IMR-90 (cell line): ENCODE data around the gene PSEN2. TPM values are rescaled to one million over a fixed set of nuclear protein-coding genes. Genes with fewer than 3 reads are reported as not detected.

Source experiments
- ATAC-seq: fragments of 200-7000 bp; cut with Tn5 transposase; 2 replicates; pipeline ENCODE4 v1.9.1; 2020; ENCODE audit warnings: low read depth, mild to moderate bottlenecking, moderate library complexity
- BruUV-seq: library from RNA; stranded (reverse); fragments of 400-500 nt; replicated peaks from 2 replicates; lab custom pipeline; 2021; lab: Mats Ljungman, UMichigan
- CTCF ChIA-PET: fragments of 300-600 bp; formaldehyde crosslinking; extraction: SDS; loops from one replicate; lab custom pipeline; 2021; ENCODE audit warnings: antibody characterized with exemption; lab: Yijun Ruan, JAX
- POLR2A ChIA-PET: fragments of 300-600 bp; sonication (Branson Sonifier 250); formaldehyde crosslinking; loops from one replicate; lab custom pipeline; 2022; ENCODE audit warnings: antibody characterized with exemption; ENCODE audit not compliant: unreplicated experiment; lab: Charles Lee
- DNase-seq: peaks from one replicate; pipeline ENCODE4 v3.0.0; 2013
- H2AFZ ChIP-seq: replicated peaks from 2 replicates; pipeline ENCODE3; 2013; ENCODE audit warnings: low read length, mild to moderate bottlenecking; ENCODE audit not compliant: poor library complexity
- H2AK5ac ChIP-seq: 2 replicates; pipeline ENCODE4 v1.6.1; 2013; ENCODE audit warnings: low read depth, low read length, inconsistent platforms
- H2AK9ac ChIP-seq: replicated peaks from 2 replicates; pipeline ENCODE3; 2013; ENCODE audit warnings: mild to moderate bottlenecking, low read depth, low read length, moderate library complexity; ENCODE audit not compliant: poor library complexity
- H2BK120ac ChIP-seq: 2 replicates; pipeline ENCODE4 v1.6.1; 2013; ENCODE audit warnings: low read depth, low read length, inconsistent platforms
- H2BK15ac ChIP-seq: 3 replicates; pipeline ENCODE4 v1.6.1; 2013; ENCODE audit warnings: low read depth, low read length, inconsistent platforms
- H2BK20ac ChIP-seq: 2 replicates; pipeline ENCODE4 v1.6.1; 2013; ENCODE audit warnings: low read depth, mild to moderate bottlenecking, inconsistent platforms, low read length, moderate library complexity
- H2BK5ac ChIP-seq: 2 replicates; pipeline ENCODE4 v1.6.1; 2013; ENCODE audit warnings: mild to moderate bottlenecking, low read depth, low read length, inconsistent platforms; ENCODE audit not compliant: poor library complexity, severe bottlenecking
- H3K14ac ChIP-seq: replicated peaks from 2 replicates; pipeline ENCODE4 v1.6.1; 2013; ENCODE audit warnings: low read depth, low read length, inconsistent platforms
- H3K18ac ChIP-seq: 2 replicates; pipeline ENCODE4 v1.6.1; 2013; ENCODE audit warnings: low read depth, low read length, control low read depth
- H3K23ac ChIP-seq: 2 replicates; pipeline ENCODE4 v1.6.1; 2013; ENCODE audit warnings: low read depth, low read length, inconsistent platforms
- H3K27ac ChIP-seq: 2 replicates; pipeline ENCODE4 v1.5.1; 2013; ENCODE audit warnings: mild to moderate bottlenecking, control low read depth, low read length; ENCODE audit not compliant: insufficient read depth
- H3K27me3 ChIP-seq: 2 replicates; pipeline ENCODE4 v1.6.1; 2013; ENCODE audit warnings: low read length; ENCODE audit not compliant: control insufficient read depth, insufficient read depth
- H3K36me3 ChIP-seq: 2 replicates; pipeline ENCODE4 v1.6.1; 2013; ENCODE audit warnings: low read length, mixed read lengths; ENCODE audit not compliant: control insufficient read depth, insufficient read depth
- H3K4ac ChIP-seq: 2 replicates; pipeline ENCODE4 v1.6.1; 2013; ENCODE audit warnings: low read depth, low read length, inconsistent platforms
- H3K4me1 ChIP-seq: 2 replicates; pipeline ENCODE4 v1.6.1; 2013; ENCODE audit warnings: low read length, mixed read lengths; ENCODE audit not compliant: control insufficient read depth, insufficient read depth
- H3K4me2 ChIP-seq: 2 replicates; pipeline ENCODE4 v1.6.1; 2013; ENCODE audit warnings: low read depth, mild to moderate bottlenecking, control low read depth, low read length, moderate library complexity
- H3K4me3 ChIP-seq: 2 replicates; pipeline ENCODE4 v1.5.1; 2013; ENCODE audit warnings: low read depth, mild to moderate bottlenecking, control low read depth, low read length, moderate library complexity; ENCODE audit not compliant: insufficient read depth
- H3K56ac ChIP-seq: 2 replicates; pipeline ENCODE4 v1.6.1; 2013; ENCODE audit warnings: low read length, inconsistent platforms; ENCODE audit not compliant: insufficient read depth; ENCODE audit errors: extremely low read depth
- H3K79me1 ChIP-seq, 2 experiments: 2 replicates each; pipeline ENCODE4 v1.6.1; 2013; ENCODE audit warnings: low read length in 2 of 2, inconsistent platforms in 1 of 2, low read depth in 1 of 2
- H3K9ac ChIP-seq: 2 replicates; pipeline ENCODE4 v1.6.1; 2013; ENCODE audit warnings: low read depth, low read length, control low read depth
- H3K9me1 ChIP-seq: 2 replicates; pipeline ENCODE4 v1.6.1; 2013; ENCODE audit warnings: low read length, inconsistent platforms; ENCODE audit not compliant: insufficient read depth
- H3K9me3 ChIP-seq: 2 replicates; pipeline ENCODE4 v1.6.1; 2013; ENCODE audit warnings: low read length; ENCODE audit not compliant: control insufficient read depth, insufficient read depth
- H4K20me1 ChIP-seq: 2 replicates; pipeline ENCODE4 v1.6.1; 2013; ENCODE audit warnings: low read length, inconsistent platforms; ENCODE audit not compliant: insufficient read depth
- H4K5ac ChIP-seq: 2 replicates; pipeline ENCODE4 v1.6.1; 2013; ENCODE audit warnings: mild to moderate bottlenecking, low read depth, low read length, control low read depth
- H4K8ac ChIP-seq, 2 experiments: 2 replicates each; pipeline ENCODE4 v1.6.1; 2013; ENCODE audit warnings: low read depth in 2 of 2, low read length in 2 of 2, control low read depth in 1 of 2, inconsistent platforms in 1 of 2
- H4K91ac ChIP-seq: 2 replicates; pipeline ENCODE4 v1.6.1; 2013; ENCODE audit warnings: low read depth, low read length, inconsistent platforms; ENCODE audit not compliant: insufficient read depth
- BHLHE40 ChIP-seq: fragments of 150-350 bp; IDR thresholded peaks from 2 replicates; pipeline ENCODE4 v1.6.1; 2016; ENCODE audit warnings: mild to moderate bottlenecking, low read depth, low read length
- CEBPB ChIP-seq: IDR thresholded peaks from 2 replicates; pipeline ENCODE4 v1.6.1; 2012; ENCODE audit warnings: low read depth, low read length, improper control_type of control experiment
- CHD1 ChIP-seq: IDR thresholded peaks from 2 replicates; pipeline ENCODE4 v1.6.1; 2012; ENCODE audit warnings: low read depth, low read length, improper control_type of control experiment
- CTCF ChIP-seq: conservative IDR thresholded peaks from 2 replicates; pipeline ENCODE4 v1.5.1; 2012; ENCODE audit warnings: mild to moderate bottlenecking, low read depth, low read length, improper control_type of control experiment
- ELK1 ChIP-seq: fragments of 150-350 bp; IDR thresholded peaks from 2 replicates; pipeline ENCODE4 v1.6.1; 2016; ENCODE audit warnings: low read depth, mild to moderate bottlenecking, low read length, moderate library complexity, borderline replicate concordance
- FOS ChIP-seq: fragments of 150-350 bp; IDR thresholded peaks from 2 replicates; pipeline ENCODE4 v1.6.1; 2016; ENCODE audit warnings: low read depth, low read length
- MAFK ChIP-seq: IDR thresholded peaks from 2 replicates; pipeline ENCODE4 v1.6.1; 2012; ENCODE audit warnings: low read depth, low read length, improper control_type of control experiment
- MAZ ChIP-seq: IDR thresholded peaks from 2 replicates; pipeline ENCODE4 v1.6.1; 2012; ENCODE audit warnings: low read depth, mild to moderate bottlenecking, low read length, improper control_type of control experiment, moderate library complexity, borderline replicate concordance
- MXI1 ChIP-seq: IDR thresholded peaks from 2 replicates; pipeline ENCODE4 v1.6.1; 2012; ENCODE audit warnings: low read depth, mild to moderate bottlenecking, low read length, moderate library complexity, borderline replicate concordance
- NFE2L2 ChIP-seq: fragments of 150-350 bp; IDR thresholded peaks from 2 replicates; pipeline ENCODE4 v1.6.1; 2016; ENCODE audit warnings: low read depth, mild to moderate bottlenecking, low read length
- POLR2A ChIP-seq: IDR thresholded peaks from 2 replicates; pipeline ENCODE4 v1.6.1; 2012; ENCODE audit warnings: mild to moderate bottlenecking, low read depth, low read length
- RAD21 ChIP-seq: IDR thresholded peaks from 2 replicates; pipeline ENCODE4 v1.6.1; 2012; ENCODE audit warnings: low read length, improper control_type of control experiment
- RCOR1 ChIP-seq: IDR thresholded peaks from 2 replicates; pipeline ENCODE4 v1.6.1; 2012; ENCODE audit warnings: mild to moderate bottlenecking, low read length, improper control_type of control experiment; ENCODE audit not compliant: insufficient replicate concordance
- RFX5 ChIP-seq: IDR thresholded peaks from 2 replicates; pipeline ENCODE4 v1.8.0; 2012; ENCODE audit warnings: low read depth, mild to moderate bottlenecking, low read length, moderate library complexity
- SMC3 ChIP-seq: fragments of 150-350 bp; IDR thresholded peaks from 2 replicates; pipeline ENCODE4 v1.6.1; 2016; ENCODE audit warnings: low read depth, mild to moderate bottlenecking, antibody characterized with exemption, low read length, moderate library complexity
- USF2 ChIP-seq: fragments of 150-350 bp; IDR thresholded peaks from 2 replicates; pipeline ENCODE4 v1.6.1; 2017; ENCODE audit warnings: mild to moderate bottlenecking, antibody characterized with exemption, low read length, low read depth
- WGBS, 2 experiments: methylation state at CpG; one replicate each; pipeline versions ENCODE4 v1.1.5 to v1.1.7; 2013; ENCODE audit warnings: missing lambda C conversion rate in 2 of 2; ENCODE audit not compliant: insufficient read length in 1 of 2; ENCODE audit errors: extremely low coverage in 2 of 2; 5-methylcytosine and 5-hydroxymethylcytosine counted together
- dilution Hi-C: fragments of 300-500 bp; cut with HindIII; formaldehyde crosslinking; loops from one replicate; pipeline ENCODE4 v1.14.3; 2018; ENCODE audit warnings: low sequenced_read_pairs; ENCODE audit not compliant: unreplicated experiment
- in situ Hi-C: fragments of 300-500 bp; cut with MboI; formaldehyde crosslinking; loops from 3 replicates; pipeline ENCODE4 v1.14.3; 2019; ENCODE audit warnings: low sequenced_read_pairs, inconsistent platforms, mixed read lengths
- intact Hi-C: fragments of 100-400 bp; cut with micrococcal nuclease; formaldehyde crosslinking; loops from 2 replicates; pipeline ENCODE4 v1.10.0; 2022
- polyA plus RNA-seq, 3 experiments: library from polyadenylated mRNA; depleted of rRNA; stranded (reverse); fragments of >200 nt; gene quantifications; 2 replicates each; pipeline ENCODE4 v1.2.3, GENCODE V29; 2012; ENCODE audit warnings: low replicate concordance in 1 of 3
- total RNA-seq: library from RNA; depleted of rRNA; stranded (reverse); fragments of >200 nt; gene quantifications from 2 replicates; pipeline ENCODE4 v1.2.3, GENCODE V29; 2012

Gene PSEN2
- total and polyA plus RNA-seq, 2 of the 4 experiments (the other 2 are of a cell fraction), result 15.0 to 24.4 TPM

GRCh38 chr1:226894826-226895225 lies 24.4 kb downstream of the PSEN2 start:
- H2AK5ac ChIP-seq, result no peak overlapping the region
- no peaks in the 10 kb centered on the region for H3K79me1 ChIP-seq
- H3K9me3 ChIP-seq, result no peaks in the 10 kb centered on the region
- no peak overlapping the region for H4K8ac ChIP-seq
- H3K56ac ChIP-seq, result no peak overlapping the region
- no peak overlapping the region for H2BK5ac ChIP-seq
- no peak overlapping the region for H3K9ac ChIP-seq
- no peak overlapping the region for H3K14ac ChIP-seq
- no peak overlapping the region for H3K23ac ChIP-seq
- no peak overlapping the region for H2BK15ac ChIP-seq
- ChIA-PET POLR2A (no interaction called here), CTCF (no interaction called here)
- intact Hi-C loops, result no loop called here
- TF ChIP-seq MAFK, result no peak
- no peak for TF ChIP-seq POLR2A
- no peak for TF ChIP-seq BHLHE40
- no peak for TF ChIP-seq FOS
- no peak for TF ChIP-seq RFX5
- no peak for TF ChIP-seq CHD1
- no peak for TF ChIP-seq MAZ
- TF ChIP-seq ELK1, result no peak
- TF ChIP-seq NFE2L2, result no peak
- TF ChIP-seq USF2, result no peak
- TF ChIP-seq MXI1, result no peak
- TF ChIP-seq RCOR1, result no peak
- no peak for TF ChIP-seq RAD21
- TF ChIP-seq SMC3, result no peak
- TF ChIP-seq CEBPB, result no peak
- TF ChIP-seq CTCF, result no peak
- dilution Hi-C loops, result no loop called here
- no peak for DNase-seq
- H4K20me1 ChIP-seq, result no peaks in the 10 kb centered on the region
- no peak overlapping the region for H4K91ac ChIP-seq
- no peaks in the 10 kb centered on the region for H3K4me1 ChIP-seq
- H2AK9ac ChIP-seq, result no peak overlapping the region
- WGBS, 2 experiments, result no CpG with 5 or more reads among the region's 3 CpGs
- no peak overlapping the region for H3K4me2 ChIP-seq
- H3K9me1 ChIP-seq, result 0 out of 2 replicates have a peak, but pooled peaks cover 3% of the 10 kb centered on the region
- no peaks in the 10 kb centered on the region for H3K27me3 ChIP-seq
- no peak overlapping the region for H4K5ac ChIP-seq
- no peak for ATAC-seq
- in situ Hi-C loops, result no loop called here
- H2BK120ac ChIP-seq, result no peak overlapping the region
- H3K36me3 ChIP-seq, result peaks cover 12% of the 10 kb centered on the region
- H2AFZ ChIP-seq, result peak overlapping the region; percentile 27
- no peak overlapping the region for H3K27ac ChIP-seq
- H3K4ac ChIP-seq, result no peak overlapping the region
- no peak overlapping the region for H3K18ac ChIP-seq
- H3K4me3 ChIP-seq, result no peak overlapping the region
- no peak overlapping the region for H2BK20ac ChIP-seq
- BruUV-seq, result no TSS peak
